GDM1 (cell line): Measurements from ENCODE around the gene XYLT1.
A peak's percentile ranks its signal among the peaks of the same experiment; 100 is the strongest.
"Not testable (repeated sequence)": the region's sequence is repeated elsewhere in the genome, so short reads cannot be mapped to it uniquely, and the experiment has no call there.

Experiments
- DNase-seq: peaks from one replicate; lab custom pipeline; 2025; lab: John Stamatoyannopoulos, UW

Gene XYLT1

GRCh38 chr16:17431968-17432625 is 38.7 kb downstream of the XYLT1 start:
- no peak for DNase-seq

DNA sequence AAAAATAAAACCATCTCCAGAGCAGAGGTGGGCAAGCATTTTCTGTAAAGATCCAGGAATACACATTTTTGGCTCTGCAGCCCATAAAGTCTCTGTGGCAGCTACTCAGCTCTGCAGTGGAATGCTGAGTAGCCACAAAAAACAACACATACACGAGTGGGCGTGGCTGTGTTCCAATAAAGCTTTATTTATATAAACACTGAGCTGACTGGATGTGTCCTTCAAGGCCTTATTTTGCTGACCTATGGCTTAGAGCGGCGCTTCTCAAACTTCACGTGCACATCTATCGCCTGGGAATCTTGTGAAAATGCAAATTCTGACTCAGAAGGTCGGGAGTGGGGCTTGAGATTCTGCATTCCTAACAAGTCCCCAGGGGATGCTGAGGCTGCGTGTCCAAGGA is 39.7 kb downstream of the XYLT1 start:
- DNase-seq: no peak

DNA sequence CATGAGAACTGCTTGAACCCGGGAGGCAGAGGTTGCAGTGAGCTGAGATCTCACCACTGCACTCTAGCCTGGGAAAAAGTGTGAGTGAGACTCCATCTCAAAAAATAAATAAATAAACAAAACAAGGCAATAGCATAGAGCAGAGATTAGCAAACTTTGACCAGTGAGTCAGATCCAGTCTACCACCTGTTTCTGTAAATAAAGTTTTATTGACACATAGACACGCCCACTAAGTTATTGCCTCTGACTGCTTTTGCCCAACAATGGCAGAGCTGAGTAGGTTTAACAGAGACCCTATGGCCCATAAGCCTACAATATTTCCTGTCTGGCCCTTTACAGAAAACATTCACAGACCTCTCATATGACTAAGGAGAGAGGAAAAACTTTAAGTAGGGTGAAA is 44.3 kb downstream of the XYLT1 start:
- no peak for DNase-seq

DNA sequence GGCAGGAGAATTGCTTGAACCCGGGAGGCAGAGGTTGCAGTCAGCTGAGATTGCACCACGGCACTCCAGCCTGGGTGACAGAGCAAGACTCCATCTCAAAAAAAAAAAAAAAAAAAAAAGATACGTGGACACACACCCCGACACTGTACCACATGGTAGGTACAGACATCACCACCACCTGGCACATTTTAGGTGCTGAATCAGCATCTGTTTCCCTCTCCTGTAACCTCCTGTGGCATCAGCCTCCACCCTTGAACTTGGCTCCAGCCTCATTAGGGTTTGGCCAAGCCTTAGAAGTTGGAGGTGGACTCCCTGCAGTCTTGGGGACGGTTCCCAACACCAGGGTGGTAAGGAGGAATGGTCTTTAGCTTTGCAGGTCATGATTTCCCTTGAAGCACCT is 46.0 kb downstream of the XYLT1 start:
- no peak for DNase-seq

GRCh38 chr16:17423221-17423620 is 47.5 kb downstream of the XYLT1 start:
- no peak for DNase-seq

DNA sequence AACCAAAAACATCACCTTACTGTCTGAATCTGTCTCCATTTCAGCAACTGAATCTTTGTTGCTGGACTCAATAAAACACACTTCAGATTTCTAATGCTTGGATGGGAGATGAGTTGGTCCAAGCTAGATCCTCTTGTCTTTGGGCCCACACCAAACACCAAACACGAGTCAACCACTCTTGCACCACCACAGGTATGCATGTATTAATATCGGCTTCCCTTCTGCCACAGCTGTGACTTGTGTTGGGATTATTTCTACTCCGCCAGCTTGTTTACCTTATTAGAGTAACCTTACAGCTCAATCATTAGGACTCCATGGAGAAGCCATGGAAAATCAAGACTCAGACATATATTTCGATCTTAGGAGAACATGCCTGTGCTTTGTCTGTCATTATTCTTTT is 49.9 kb downstream of the XYLT1 start:
- no peak for DNase-seq

DNA sequence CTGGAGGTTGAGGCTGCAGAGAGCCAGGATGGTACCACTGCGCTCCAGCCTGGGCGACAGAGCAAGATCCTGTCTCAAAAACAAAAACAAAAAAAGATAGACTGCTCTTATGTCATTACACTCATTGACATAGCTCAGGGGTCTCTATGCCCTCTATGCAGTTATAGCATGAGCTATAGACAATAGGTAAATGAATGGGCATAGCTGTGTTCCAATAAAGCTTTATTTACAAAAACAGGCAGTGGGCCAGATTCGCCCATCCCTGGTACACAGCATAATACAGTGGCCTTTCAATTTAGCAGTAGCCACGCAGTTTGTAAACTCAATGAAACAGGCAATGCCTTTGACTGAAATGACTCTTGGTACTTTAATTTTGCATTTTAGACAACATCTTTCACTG is 51.5 kb downstream of the XYLT1 start:
- no peak for DNase-seq

DNA sequence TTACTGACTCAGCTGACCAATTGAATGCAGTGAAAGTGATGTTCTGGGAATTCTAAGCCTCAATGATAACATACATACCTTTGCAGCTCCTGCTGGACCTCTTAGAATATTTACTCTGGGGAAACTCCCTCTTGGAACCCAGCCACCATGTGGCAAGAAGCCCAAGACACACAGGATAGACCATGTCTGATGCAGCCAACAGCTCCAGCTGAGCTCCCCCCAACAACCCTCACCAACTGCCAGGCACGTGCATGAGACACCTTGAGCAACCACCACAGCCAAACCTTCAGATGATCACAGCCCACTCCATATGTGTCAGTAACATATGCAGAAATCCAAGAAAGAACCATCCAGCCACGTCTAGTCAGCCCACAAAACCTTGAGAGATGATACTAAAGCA is 53.0 kb downstream of the XYLT1 start:
- DNase-seq: no peak

DNA sequence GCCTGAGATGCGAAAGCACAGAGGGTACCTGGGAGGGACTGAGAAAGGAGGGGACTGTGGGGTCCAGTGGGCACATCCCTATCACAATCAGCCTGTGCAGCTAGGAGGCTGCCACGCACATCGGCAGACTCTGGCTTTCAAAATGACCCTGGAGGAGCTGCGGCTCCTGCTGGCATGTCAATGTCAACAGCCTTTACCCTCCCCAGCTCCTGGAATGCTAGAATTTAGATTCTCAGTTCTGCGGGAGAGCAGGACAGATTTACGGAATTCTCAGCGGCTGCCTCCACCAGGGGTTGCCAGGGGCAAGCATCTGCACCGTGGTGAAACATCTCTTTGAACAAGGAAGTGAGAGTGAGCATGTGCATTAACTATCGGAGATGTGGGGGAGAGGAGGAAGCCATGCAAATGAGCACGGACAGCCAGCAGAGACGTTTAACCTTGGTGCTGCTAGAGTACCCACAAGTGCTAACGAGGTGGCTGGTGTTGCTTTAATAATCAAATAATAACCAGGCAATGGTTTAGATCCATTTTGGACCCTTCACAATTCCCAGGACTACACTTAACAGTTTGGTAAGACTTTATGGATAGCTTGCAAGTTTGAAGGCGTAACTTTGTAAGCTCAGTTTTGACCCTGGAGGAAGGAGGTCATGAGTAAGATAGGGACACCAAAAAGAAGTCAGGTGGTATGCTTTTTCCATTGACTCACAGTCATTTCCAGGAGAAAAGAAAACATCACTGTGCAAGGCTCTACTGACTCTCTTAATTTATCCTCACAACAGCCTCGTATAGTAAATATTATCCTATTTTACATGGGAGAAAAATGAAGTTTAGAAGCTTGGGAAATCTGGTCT is 54.1 kb downstream of the XYLT1 start:
- peak; percentile 40 for DNase-seq

DNA sequence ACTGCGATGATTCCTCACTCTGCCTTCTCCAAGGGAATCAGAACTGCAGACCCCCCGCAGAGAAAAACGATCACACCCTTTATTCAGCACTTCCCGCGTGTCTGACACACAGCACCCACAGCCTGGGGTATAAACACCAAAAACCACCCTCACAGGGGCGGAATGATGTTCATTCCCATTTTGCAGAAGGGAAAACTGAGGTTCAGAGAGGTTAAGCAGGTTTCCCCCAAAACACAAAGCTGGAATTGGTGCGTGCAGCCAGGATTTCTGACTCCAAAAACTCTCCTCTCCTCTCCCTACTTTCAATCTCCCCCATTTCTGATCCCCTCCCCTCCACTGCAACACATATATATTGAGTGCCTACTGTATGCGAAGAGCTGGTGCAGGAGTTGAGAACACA is 55.8 kb downstream of the XYLT1 start:
- DNase-seq: no peak

DNA sequence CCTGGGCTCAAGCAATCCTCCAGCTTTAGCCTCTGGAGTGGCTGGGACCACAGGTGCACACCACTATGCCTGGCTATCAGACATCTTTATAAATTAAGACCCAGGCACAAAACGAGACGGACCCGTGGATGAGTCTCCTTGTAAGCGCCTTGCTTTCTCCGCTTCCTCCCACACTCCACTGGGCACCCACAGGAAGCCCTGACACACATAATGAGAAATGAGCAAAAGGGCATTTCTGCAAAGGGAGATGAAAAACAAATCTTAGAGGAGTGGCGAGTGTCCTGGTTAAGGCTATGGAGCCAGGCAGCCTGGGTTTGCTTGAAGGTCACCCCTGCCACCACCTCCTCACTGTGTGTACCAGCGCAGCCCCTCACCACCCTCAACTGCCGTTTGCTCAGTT is 56.3 kb downstream of the XYLT1 start:
- peak; percentile 22 for DNase-seq

DNA sequence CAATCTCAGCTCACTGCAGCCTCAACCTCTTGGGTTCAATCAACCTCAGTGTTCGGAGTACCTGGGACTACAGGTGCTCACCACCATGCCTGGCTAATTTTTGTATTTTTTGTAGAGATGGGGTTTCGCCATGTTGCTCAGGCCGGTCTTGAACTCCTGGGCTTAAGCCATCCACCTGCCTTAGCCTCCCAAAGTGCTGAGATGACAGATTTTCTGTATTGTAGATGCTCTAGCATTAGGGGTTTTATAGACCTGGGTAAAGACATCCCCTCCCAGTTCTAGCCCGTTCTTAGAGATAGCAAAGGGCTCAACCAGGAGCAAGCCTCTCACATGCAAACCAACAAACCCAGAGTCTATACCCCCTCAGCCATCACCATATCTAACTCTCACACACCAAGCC is 57.3 kb downstream of the XYLT1 start:
- no peak for DNase-seq

DNA sequence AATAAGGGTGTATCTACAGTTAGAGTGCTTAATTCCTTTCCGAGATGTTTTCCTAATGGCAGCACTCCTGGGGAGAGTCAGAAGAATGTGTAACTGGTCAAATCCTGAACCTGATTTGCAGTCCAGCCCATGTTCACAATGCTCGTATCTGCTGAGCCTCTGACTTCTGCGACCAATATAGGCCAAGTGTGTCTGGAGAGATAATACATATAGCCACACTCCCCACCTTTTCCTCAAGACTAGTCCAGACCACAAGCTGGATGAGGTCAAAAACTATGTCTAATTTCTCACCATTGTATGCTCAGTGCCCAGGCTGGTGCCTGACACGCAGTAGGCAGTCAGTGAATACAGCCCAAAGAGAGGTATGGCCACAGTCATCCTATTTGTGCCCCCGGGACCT is 58.0 kb downstream of the XYLT1 start:
- no peak for DNase-seq

DNA sequence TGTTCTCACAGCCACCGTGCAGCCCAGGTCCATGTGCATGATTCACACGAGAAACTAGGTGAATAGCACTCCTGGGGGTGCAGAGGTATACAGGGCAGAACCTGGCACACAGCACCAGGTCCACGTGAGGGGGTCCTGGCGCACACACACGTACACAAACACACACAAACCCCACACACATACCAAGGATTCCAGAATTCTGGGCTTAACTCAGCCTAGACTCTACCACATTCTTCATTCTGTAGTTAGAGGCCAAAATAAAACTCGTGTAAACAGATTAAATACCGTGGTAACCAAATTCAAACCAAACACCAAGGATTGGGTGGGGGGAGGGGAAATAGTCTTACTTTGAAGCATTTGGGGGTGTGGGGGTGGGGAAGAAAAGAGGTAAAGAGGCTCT is 58.5 kb downstream of the XYLT1 start:
- no peak for DNase-seq

GRCh38 chr16:17411263-17411662 is 59.5 kb downstream of the XYLT1 start:
- DNase-seq: no peak

DNA sequence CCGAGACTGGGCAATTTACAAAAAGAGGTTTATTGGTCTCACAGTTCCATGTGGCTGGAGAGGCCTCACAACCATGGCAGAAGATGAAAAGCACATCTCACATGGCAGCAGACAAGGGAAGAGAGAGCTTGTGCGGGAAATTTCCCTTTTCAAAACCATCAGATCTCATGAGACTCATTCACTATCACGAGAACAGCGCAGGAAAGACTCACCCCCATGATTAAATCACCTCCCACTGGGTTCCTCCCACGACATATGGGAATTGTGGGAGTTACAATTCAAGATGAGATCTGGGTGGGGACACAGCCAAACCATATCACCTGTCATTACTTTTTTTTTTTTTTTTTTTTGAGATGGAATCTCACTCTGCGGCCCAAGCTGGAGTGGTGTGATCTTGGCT is 60.4 kb downstream of the XYLT1 start:
- not testable (repeated sequence) for DNase-seq

GRCh38 chr16:17409894-17410293 is 60.9 kb downstream of the XYLT1 start:
- DNase-seq: no peak

DNA sequence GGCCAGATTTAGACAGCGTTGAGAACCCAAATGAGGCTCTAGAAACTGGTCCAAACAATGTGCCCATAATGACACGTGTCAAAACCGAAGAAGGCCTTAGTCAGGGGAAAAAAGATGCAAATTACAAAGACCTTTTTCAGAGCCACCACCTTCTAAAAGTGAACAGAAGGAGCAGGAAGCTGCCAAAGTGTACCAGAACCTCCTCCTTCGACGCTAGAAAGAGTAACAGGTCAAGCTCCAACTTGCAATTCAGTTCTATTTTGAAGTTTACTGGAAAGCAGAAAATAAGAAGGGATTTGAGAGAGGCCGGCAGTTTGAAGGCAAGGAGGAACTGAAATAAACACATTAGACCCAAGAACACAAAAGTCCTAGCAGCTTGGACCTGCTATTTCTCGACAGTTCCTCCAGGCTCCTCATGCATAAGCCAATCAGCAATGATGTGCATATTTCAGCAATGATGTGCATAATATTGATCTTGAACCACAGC is 61.8 kb downstream of the XYLT1 start:
- DNase-seq: no peak

GRCh38 chr16:17408296-17408695 is 62.5 kb downstream of the XYLT1 start:
- no peak for DNase-seq

- DNase-seq: no peak
Observed at GRCh38 chr16:17407321-17407720, 63.4 kb downstream of the XYLT1 start.

GRCh38 chr16:17404941-17405689 is 65.6 kb downstream of the XYLT1 start:
- DNase-seq: no peak

DNA sequence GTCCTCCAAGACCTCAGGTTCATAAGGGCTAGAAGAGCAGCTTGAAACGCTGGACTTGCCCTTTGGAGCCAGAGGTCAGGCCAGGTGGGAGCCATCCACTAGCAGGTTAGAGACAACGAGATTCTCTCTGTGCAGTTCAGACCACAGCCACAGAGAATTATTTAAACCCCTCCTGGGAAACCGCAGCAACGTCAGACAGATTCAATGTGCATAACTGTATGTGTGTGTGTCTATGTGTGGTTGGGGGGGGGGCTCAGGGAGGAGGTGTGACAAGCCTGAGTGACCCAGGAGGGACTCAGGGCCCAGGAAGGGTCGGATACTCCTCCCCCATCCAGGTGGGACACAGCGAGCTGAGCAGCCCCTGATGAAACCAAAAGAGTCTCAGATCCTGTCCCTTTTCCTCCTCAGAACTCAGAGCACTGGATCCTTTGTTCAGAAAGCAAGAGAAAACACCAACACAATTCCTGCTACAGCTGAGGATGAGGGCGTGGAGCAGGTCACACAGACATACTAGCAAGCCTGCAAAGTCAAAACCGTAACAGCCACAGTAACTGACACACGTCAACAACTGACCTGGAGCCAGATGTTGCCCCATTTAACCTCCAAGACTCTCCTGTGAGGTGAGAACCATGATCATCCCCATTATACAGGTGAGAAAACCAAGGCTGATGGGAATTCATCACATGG is 66.8 kb downstream of the XYLT1 start:
- no peak for DNase-seq
